ENCODE measurements around the gene SLC35F5. TPM values are rescaled to one million over a fixed set of nuclear protein-coding genes. Genes with fewer than 3 reads are reported as not detected.

Gene SLC35F5
- total RNA-seq, 2 experiments from 2014 or later: 51.1 to 56.3 TPM

DNA sequence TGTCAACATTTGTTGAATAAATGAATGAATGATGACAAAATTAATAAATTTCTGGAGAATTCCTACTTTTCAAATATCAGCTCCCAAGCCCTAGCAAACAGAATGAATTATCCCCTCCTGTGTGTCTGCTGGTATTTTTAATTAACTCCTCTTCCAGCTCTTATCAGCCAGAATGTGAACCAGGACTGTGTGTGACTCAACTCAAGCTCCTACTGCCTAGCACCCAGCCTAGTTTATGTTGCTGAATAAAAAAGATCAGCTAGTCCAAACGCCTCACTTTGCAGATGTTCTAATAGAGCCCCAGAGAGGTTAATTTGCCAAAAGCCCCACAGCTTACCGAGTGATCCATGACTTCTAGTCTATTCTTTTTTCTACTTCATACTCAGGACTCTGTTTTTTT lies 79.1 kb downstream of the SLC35F5 start:
- POLR2A ChIA-PET: interaction anchor here (1.2 to 1.3 kb wide), 2 partner anchors 11 to 38 kb away, joined by 3 to 4 read pairs; no protein-coding TSS in a partner anchor
- Histone ChIP-seq H3K27ac (ENCODE audit: low read depth, low read length, poor library complexity, severe bottlenecking) (no peak overlapping the region), H4K20me1 (ENCODE audit: insufficient read depth, low read length) (no peaks in the 10 kb centered on the region), H3K4me1 (ENCODE audit: insufficient read depth, low read length, poor library complexity, severe bottlenecking) (no peaks in the 10 kb centered on the region), H3K4me3 (ENCODE audit: low read depth, low read length, poor library complexity, severe bottlenecking) (no peak overlapping the region), H3K4me2 (ENCODE audit: low read length) (no peak overlapping the region), H3K9me2 (ENCODE audit: insufficient read depth, low read length) (no peaks in the 10 kb centered on the region), H3K36me3 (ENCODE audit: insufficient read depth, low read length) (no peaks in the 10 kb centered on the region), H3K9me3 (ENCODE audit: low read length) (no peaks in the 10 kb centered on the region), H2AFZ (ENCODE audit: low read length) (no peak overlapping the region), H3K79me2 (ENCODE audit: insufficient read depth, low read depth, low read length) (no peaks in the 10 kb centered on the region)
- TF ChIP-seq, protein P1, sequence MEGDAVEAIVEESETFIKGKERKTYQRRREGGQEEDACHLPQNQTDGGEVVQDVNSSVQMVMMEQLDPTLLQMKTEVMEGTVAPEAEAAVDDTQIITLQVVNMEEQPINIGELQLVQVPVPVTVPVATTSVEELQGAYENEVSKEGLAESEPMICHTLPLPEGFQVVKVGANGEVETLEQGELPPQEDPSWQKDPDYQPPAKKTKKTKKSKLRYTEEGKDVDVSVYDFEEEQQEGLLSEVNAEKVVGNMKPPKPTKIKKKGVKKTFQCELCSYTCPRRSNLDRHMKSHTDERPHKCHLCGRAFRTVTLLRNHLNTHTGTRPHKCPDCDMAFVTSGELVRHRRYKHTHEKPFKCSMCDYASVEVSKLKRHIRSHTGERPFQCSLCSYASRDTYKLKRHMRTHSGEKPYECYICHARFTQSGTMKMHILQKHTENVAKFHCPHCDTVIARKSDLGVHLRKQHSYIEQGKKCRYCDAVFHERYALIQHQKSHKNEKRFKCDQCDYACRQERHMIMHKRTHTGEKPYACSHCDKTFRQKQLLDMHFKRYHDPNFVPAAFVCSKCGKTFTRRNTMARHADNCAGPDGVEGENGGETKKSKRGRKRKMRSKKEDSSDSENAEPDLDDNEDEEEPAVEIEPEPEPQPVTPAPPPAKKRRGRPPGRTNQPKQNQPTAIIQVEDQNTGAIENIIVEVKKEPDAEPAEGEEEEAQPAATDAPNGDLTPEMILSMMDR (conservative IDR thresholded peaks at IDR 0.05; ENCODE audit: low read length): no peak
- TF ChIP-seq EZH2phosphoT487 (IDR thresholded peaks at IDR 0.05; ENCODE audit: borderline replicate concordance, low read depth, low read length): no peak
- CTCF ChIA-PET (ENCODE audit: unreplicated experiment): no interaction called here
- no peak for DNase-seq (ENCODE audit: low spot score)
- intact Hi-C loops (cut with micrococcal nuclease; ENCODE audit: unreplicated experiment): no loop called here
- no TSS peak for BruUV-seq (replicated peaks)

DNA sequence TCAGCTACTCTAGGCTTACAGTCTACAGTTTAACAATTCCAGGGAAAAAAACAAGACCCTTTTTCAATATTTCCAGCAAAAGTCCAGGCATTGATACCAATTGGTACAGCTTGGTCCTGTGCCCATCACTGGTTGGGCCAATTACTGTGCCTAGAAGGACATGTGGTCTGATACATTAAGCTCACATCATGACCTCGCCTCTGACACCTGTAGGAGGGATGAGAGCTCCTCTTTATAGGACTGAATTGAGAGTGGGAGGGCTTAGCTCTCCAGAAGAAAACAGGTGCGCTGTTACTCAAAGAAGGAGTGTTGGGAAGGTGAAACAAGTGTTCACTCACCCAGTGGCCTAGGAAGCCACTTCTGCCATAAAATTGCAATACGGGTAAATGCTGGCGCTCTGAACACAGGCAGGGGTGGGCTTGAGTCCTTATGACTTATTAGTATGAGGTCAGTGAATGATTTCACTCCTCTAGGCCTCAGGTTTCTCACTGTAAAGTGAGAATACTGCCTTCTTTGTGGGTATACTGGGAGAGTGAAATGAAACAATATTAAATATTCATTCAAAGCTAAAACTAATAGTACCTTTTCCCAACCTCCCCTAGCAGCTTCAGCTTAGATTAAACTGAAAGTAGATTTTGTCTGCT lies 79.7 kb downstream of the SLC35F5 start:
- Histone ChIP-seq H3K4me3 (ENCODE audit: low read depth, low read length, poor library complexity, severe bottlenecking) (no peak overlapping the region), H4K20me1 (ENCODE audit: insufficient read depth, low read length) (no peaks in the 10 kb centered on the region), H3K9me2 (ENCODE audit: insufficient read depth, low read length) (no peaks in the 10 kb centered on the region), H3K9me3 (ENCODE audit: low read length) (no peaks in the 10 kb centered on the region), H3K4me2 (ENCODE audit: low read length) (no peak overlapping the region), H3K79me2 (ENCODE audit: insufficient read depth, low read depth, low read length) (no peaks in the 10 kb centered on the region), H3K27ac (ENCODE audit: low read depth, low read length, poor library complexity, severe bottlenecking) (no peak overlapping the region), H2AFZ (ENCODE audit: low read length) (no peak overlapping the region), H3K4me1 (ENCODE audit: insufficient read depth, low read length, poor library complexity, severe bottlenecking) (no peaks in the 10 kb centered on the region), H3K36me3 (ENCODE audit: insufficient read depth, low read length) (no peaks in the 10 kb centered on the region)
- BruUV-seq (replicated peaks): no TSS peak
- CTCF ChIA-PET (ENCODE audit: unreplicated experiment): no interaction called here
- TF ChIP-seq, protein P1 (conservative IDR thresholded peaks at IDR 0.05; ENCODE audit: low read length): no peak
- no peak for TF ChIP-seq EZH2phosphoT487 (IDR thresholded peaks at IDR 0.05; ENCODE audit: borderline replicate concordance, low read depth, low read length)
- POLR2A ChIA-PET: interaction anchor here (1.1 to 1.7 kb wide), 4 partner anchors 12 to 80 kb away, joined by 3 to 7 read pairs (median 4); partner anchors contain the start of gene SLC35F5
- no peak for DNase-seq (ENCODE audit: low spot score)
- intact Hi-C loops (cut with micrococcal nuclease; ENCODE audit: unreplicated experiment): no loop called here

DNA sequence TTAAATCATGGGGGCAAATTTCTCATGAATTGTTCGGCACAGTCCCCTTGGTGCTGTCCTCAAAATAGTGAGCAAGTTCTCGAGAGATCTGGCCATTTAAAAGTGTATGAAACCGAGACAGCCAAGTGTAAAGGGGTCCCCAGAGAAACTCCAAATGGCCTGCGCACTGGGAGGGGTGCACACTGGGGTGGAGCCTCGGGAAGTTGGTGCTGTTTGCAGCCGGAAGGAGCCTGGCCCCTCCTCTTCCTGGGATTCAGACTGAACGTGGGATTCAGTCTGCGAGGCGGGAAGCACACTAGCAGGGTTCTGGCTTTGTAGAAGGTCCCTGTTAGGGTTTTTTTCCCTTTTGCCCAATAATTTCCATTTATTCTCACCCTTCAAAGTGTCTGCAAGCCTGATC lies 80.6 kb downstream of the SLC35F5 start:
- H4K20me1 ChIP-seq (ENCODE audit: insufficient read depth, low read length): no peaks in the 10 kb centered on the region
- no peaks in the 10 kb centered on the region for H3K9me2 ChIP-seq (ENCODE audit: insufficient read depth, low read length)
- POLR2A ChIA-PET: interaction anchor here (0.6 to 1.7 kb wide), 3 partner anchors 15 to 81 kb away, joined by 3 to 7 read pairs (median 5); partner anchors contain the start of gene SLC35F5
- intact Hi-C loops (cut with micrococcal nuclease; ENCODE audit: unreplicated experiment): no loop called here
- no peak for TF ChIP-seq EZH2phosphoT487 (IDR thresholded peaks at IDR 0.05; ENCODE audit: borderline replicate concordance, low read depth, low read length)
- TF ChIP-seq, protein P1 (conservative IDR thresholded peaks at IDR 0.05; ENCODE audit: low read length): no peak
- no peak overlapping the region for H2AFZ ChIP-seq (ENCODE audit: low read length)
- BruUV-seq (replicated peaks): no TSS peak
- no peaks in the 10 kb centered on the region for H3K4me1 ChIP-seq (ENCODE audit: insufficient read depth, low read length, poor library complexity, severe bottlenecking)
- CTCF ChIA-PET (ENCODE audit: unreplicated experiment): no interaction called here
- no peak for DNase-seq (ENCODE audit: low spot score)
- H3K36me3 ChIP-seq (ENCODE audit: insufficient read depth, low read length): no peaks in the 10 kb centered on the region
- no peaks in the 10 kb centered on the region for H3K79me2 ChIP-seq (ENCODE audit: insufficient read depth, low read depth, low read length)
- no peak overlapping the region for H3K4me2 ChIP-seq (ENCODE audit: low read length)
- no peak overlapping the region for H3K27ac ChIP-seq (ENCODE audit: low read depth, low read length, poor library complexity, severe bottlenecking)
- H3K9me3 ChIP-seq (ENCODE audit: low read length): no peaks in the 10 kb centered on the region
- H3K4me3 ChIP-seq (ENCODE audit: low read depth, low read length, poor library complexity, severe bottlenecking): no peak overlapping the region
